GM12878 (cell line): ENCODE results near the gene MBD2.

Source experiments
- BCL11A ChIP-seq: IDR thresholded peaks from 2 replicates; pipeline ENCODE4 v1.6.1; 2011; ENCODE audit warnings: low read depth, low read length
- ELK1 ChIP-seq: IDR thresholded peaks from 2 replicates; pipeline ENCODE4 v1.6.1; 2012; ENCODE audit warnings: low read depth, low read length, improper control_type of control experiment
- EP300 ChIP-seq, 2 experiments: fragments of 150-350 bp in 1 of 2; IDR thresholded peaks; 2 replicates each; pipeline ENCODE4 v1.6.1; 2011 to 2012; ENCODE audit warnings: low read depth in 2 of 2, low read length in 2 of 2, borderline replicate concordance in 1 of 2, improper control_type of control experiment in 1 of 2, inconsistent platforms in 1 of 2; ENCODE audit not compliant: control insufficient read depth in 1 of 2
- JUNB ChIP-seq: IDR thresholded peaks from 2 replicates; pipeline ENCODE4 v1.6.1; 2016; ENCODE audit warnings: antibody characterized with exemption, mild to moderate bottlenecking
- RFX5 ChIP-seq: IDR thresholded peaks from 2 replicates; pipeline ENCODE4 v1.6.1; 2011; ENCODE audit warnings: low read depth, low read length, improper control_type of control experiment
- TF ChIP-seq, protein P1 (sequence below), 3 experiments: IDR thresholded peaks in 2 of 3; conservative IDR thresholded peaks in 1 of 3; 2 replicates each; pipeline ENCODE4 v1.5.1; 2011; ENCODE audit warnings: low read depth in 3 of 3, low read length in 3 of 3, mild to moderate bottlenecking in 3 of 3, control low read depth in 2 of 3, moderate library complexity in 2 of 3, inconsistent platforms in 1 of 3, mixed read lengths in 1 of 3; ENCODE audit not compliant: control insufficient read depth in 2 of 3, insufficient read depth in 1 of 3; ENCODE audit errors: extremely low read depth in 1 of 3

DNA sequence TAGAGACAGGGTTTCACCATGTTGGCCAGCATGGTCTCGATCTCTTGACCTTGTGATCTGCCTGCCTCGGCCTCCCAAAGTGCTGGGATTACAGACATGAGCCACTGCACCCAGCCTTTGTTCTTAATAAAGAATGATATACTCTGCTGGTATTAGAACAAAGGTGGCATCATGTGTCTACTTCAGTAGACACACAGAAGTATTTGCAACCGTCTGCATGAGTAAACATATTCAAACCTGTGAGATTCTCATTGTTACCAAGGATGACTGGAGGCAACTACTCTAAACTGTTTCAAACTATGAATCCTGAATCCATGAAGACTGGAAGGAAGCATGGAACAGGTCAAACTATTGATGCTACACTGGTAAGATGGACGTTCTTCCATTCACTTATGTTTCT lies 32.1 kb downstream of the MBD2 start:
- TF ChIP-seq EP300 (IDR thresholded peaks at IDR 0.05; ENCODE audit: borderline replicate concordance in 1 of 2, control insufficient read depth in 1 of 2, low read depth in 2 of 2, low read length in 2 of 2) (no peak), JUNB (no peak), ELK1 (no peak), BCL11A (no peak), RFX5 (no peak)
- TF ChIP-seq, protein P1, sequence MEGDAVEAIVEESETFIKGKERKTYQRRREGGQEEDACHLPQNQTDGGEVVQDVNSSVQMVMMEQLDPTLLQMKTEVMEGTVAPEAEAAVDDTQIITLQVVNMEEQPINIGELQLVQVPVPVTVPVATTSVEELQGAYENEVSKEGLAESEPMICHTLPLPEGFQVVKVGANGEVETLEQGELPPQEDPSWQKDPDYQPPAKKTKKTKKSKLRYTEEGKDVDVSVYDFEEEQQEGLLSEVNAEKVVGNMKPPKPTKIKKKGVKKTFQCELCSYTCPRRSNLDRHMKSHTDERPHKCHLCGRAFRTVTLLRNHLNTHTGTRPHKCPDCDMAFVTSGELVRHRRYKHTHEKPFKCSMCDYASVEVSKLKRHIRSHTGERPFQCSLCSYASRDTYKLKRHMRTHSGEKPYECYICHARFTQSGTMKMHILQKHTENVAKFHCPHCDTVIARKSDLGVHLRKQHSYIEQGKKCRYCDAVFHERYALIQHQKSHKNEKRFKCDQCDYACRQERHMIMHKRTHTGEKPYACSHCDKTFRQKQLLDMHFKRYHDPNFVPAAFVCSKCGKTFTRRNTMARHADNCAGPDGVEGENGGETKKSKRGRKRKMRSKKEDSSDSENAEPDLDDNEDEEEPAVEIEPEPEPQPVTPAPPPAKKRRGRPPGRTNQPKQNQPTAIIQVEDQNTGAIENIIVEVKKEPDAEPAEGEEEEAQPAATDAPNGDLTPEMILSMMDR (IDR thresholded peaks at IDR 0.05 in 2 of 3, conservative IDR thresholded peaks at IDR 0.05 in 1 of 3; ENCODE audit: control insufficient read depth in 2 of 3, extremely low read depth in 1 of 3, insufficient read depth in 1 of 3, low read depth in 3 of 3, low read length in 3 of 3): no peak
